ENCODE results near the gene ARHGAP42. TPM values are rescaled to one million over a fixed set of nuclear protein-coding genes. Genes with fewer than 3 reads are reported as not detected.

ARHGAP42 gene
- total RNA-seq, 4 donors from 2014 or later = 24.5 to 49.5 (median 26.7) TPM

DNA sequence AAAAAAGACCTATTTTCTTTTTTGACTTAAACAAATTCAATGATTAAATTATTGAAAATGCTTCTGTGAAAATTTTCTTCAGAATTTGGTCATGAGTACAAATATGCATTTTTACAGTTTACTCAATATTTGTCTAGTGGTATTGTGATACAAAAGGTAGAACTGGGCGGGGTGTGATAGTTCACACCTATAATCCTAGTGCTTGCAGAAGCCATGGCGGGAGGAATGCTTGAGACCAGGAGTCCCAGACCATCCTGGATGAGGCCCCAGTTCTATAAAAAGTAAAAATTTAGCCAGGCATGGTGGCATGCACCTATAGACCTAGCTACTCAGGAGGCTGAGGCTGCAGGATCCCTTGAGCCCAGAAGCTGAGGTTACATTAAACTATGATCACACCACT, 90.6 kb downstream of the ARHGAP42 start:
- Histone ChIP-seq H3K4me3 (no peak overlapping the region), H3K36me3 (no peaks in the 10 kb centered on the region), H3K9me3 (no peaks in the 10 kb centered on the region), H3K4me1 (peaks cover 0 to 17% (median 0%) of the 10 kb centered on the region in 4 donors), H3K27ac (peak overlapping the region in 3 of 4 donors; percentile 60 to 89 (median 76)), H3K27me3 (no peaks in the 10 kb centered on the region)
- TF ChIP-seq CTCF (IDR thresholded peaks at IDR 0.05) = no peak
- TF ChIP-seq POLR2A (IDR thresholded peaks at IDR 0.05) = no peak
- DNase-seq = no peak

- H3K9me3 ChIP-seq = no peaks in the 10 kb centered on the region
These were observed 91.2 kb downstream of the ARHGAP42 start for GRCh38 chr11:100778166-100778785.

DNA sequence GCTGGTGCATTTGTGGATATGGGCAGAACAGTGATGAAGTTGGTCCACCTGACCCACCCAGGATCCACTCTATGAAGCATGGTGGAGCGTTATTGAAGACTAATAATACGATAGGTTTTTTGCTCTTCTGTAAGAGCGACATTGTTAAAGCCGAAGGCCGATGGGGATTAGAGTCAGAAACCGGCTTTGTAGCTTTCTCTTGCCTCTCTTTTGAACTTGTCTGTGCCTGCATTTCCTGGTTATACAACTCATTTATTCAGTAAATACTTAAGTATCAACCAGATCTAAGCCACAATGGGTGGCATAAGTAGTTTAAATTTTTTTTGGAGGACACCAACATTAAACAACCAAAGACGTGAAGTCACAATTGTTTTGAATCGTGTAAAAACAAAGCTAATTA, 93.4 kb downstream of the ARHGAP42 start:
- no peak for DNase-seq
- no peaks in the 10 kb centered on the region for H3K36me3 ChIP-seq
- H3K27ac ChIP-seq = no peak overlapping the region
- H3K9me3 ChIP-seq = no peaks in the 10 kb centered on the region
- H3K4me1 ChIP-seq = peaks cover 0 to 8% (median 0%) of the 10 kb centered on the region in 4 donors
- H3K4me3 ChIP-seq = no peak overlapping the region
- no peak for TF ChIP-seq POLR2A (IDR thresholded peaks at IDR 0.05)
- TF ChIP-seq CTCF (IDR thresholded peaks at IDR 0.05) = no peak
- no peaks in the 10 kb centered on the region for H3K27me3 ChIP-seq

More at GRCh38 chr11:100778166-100778785, 91.2 kb downstream of the ARHGAP42 start:
- H3K27ac ChIP-seq = no peak overlapping the region
- H3K4me3 ChIP-seq = no peak overlapping the region
- DNase-seq = no peak
- peaks cover 0 to 17% (median 0%) of the 10 kb centered on the region in 4 donors for H3K4me1 ChIP-seq
- H3K27me3 ChIP-seq = no peaks in the 10 kb centered on the region
- TF ChIP-seq POLR2A (IDR thresholded peaks at IDR 0.05) (no peak), CTCF (IDR thresholded peaks at IDR 0.05) (no peak)
- no peaks in the 10 kb centered on the region for H3K36me3 ChIP-seq

DNA sequence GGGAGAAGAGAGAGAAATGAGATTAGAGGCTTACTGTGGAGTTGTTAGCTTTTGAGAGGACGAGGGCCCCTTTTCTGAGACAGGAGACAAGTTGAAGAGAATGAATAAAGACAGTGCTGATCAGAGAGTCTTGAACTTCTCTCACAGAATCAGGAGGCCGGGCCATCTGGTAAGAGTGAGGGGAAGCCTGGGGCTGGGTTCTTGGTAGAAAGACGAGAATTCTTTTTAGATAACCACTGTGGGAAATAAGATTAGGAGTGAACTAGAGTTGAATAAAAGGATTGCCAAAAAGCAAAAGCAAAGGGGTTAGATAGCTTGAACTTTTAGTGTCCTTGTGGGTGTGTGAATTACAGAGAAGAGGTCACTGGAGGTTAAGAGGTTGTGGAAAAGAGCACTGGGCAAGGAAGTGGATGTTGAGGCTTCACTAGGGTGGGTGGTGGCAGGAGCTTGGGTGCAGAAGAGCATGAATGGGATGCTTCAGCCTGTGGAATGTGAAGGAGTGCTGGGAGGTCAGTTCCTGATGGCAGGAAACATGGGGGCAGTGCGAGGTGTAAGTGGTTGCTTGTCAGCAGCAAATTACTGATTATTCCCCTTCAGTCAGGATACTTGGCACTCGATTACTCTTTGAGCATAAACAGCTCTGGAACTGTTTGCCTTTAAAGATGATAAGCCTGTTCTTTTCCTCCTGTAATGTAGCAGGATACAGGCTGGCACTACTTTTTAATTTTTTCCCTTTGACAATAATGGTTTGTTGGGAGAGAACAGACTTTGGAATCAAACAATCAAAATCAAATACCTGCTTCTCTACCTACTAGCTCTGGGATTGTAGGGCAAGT, 98.3 kb downstream of the ARHGAP42 start:
- no peaks in the 10 kb centered on the region for H3K27me3 ChIP-seq
- TF ChIP-seq POLR2A (IDR thresholded peaks at IDR 0.05) = no peak
- H3K27ac ChIP-seq = no peak overlapping the region
- H3K4me3 ChIP-seq = no peak overlapping the region
- DNase-seq = no peak
- no peaks in the 10 kb centered on the region for H3K36me3 ChIP-seq
- peaks cover 0 to 9% (median 0%) of the 10 kb centered on the region in 4 donors for H3K4me1 ChIP-seq
- no peaks in the 10 kb centered on the region for H3K9me3 ChIP-seq

DNA sequence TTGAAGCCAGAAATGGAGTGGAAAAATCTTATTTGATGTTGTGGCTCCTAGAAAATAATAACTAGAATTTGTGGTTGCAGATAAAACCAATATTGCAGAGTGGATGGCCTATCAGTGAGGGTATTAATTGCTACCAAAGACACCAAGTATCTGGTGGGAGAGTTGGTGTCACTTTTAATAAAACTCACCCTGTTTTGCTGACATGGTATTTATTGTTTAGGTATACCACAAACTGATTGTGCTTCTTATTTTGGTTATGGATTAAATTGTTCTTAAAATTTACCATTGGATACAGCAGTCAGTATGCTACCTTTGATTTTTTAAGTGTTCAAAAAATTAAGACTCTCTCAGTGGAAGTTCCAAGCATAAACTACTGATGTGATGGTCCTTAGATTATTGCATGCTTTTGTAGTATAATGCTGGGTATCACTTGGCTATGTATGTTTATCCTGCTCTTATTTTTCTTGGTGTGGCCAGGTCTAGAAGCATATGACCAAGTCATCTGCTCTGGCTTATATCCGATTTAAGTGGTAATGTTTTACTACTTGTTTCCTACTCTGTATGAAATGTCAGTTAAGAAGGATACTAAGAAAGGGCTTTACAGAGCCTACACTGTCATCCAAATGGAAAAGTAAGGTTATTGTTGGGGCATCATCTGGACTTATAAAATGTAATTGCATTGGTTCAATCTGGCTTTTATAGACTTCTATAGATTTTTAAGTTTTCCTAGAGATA, 101.6 kb downstream of the ARHGAP42 start:
- no peak for DNase-seq

More for the DNA sequence above, 101.6 kb downstream of the ARHGAP42 start:
- Histone ChIP-seq H3K4me1 (peaks cover 0 to 9% (median 0%) of the 10 kb centered on the region in 4 donors), H3K9me3 (no peaks in the 10 kb centered on the region), H3K36me3 (no peaks in the 10 kb centered on the region), H3K27me3 (no peaks in the 10 kb centered on the region), H3K27ac (no peak overlapping the region), H3K4me3 (no peak overlapping the region)
- TF ChIP-seq POLR2A (IDR thresholded peaks at IDR 0.05) = no peak
- no peak for TF ChIP-seq CTCF (IDR thresholded peaks at IDR 0.05)
